Occipital lobe (tissue), 2 donors: ENCODE results near the gene SLC6A13. TPM values are rescaled to one million over a fixed set of nuclear protein-coding genes. Genes with fewer than 3 reads are reported as not detected.
"Not testable (repeated sequence)": the region's sequence is repeated elsewhere in the genome, so short reads cannot be mapped to it uniquely, and the experiment has no call there.

Experiments used
- DNase-seq: peaks from one replicate; lab custom pipeline; 2025; lab: John Stamatoyannopoulos, UW
- total RNA-seq: library from RNA; depleted of rRNA; stranded (reverse); fragments of >200 nt; gene quantifications from one replicate; pipeline ENCODE4 v1.2.3, GENCODE V29; 2014

Gene SLC6A13
- total RNA-seq, 1 donor from 2014 or later = 10.0 TPM

GRCh38 chr12:265096-265495 lies 2.5 kb upstream of the SLC6A13 start:
- no peak for DNase-seq

- no peak for DNase-seq
Observed at GRCh38 chr12:264269-264668, 1.6 kb upstream of the SLC6A13 start.

- no peak for DNase-seq
Observed at GRCh38 chr12:263574-263973, 938 bp upstream of the SLC6A13 start.

GRCh38 chr12:262113-262512 lies 523 bp downstream of the SLC6A13 start:
- DNase-seq = no peak

GRCh38 chr12:257521-258321 lies 4.9 kb downstream of the SLC6A13 start:
- DNase-seq = no peak

- DNase-seq = no peak
Observed at GRCh38 chr12:256958-257357, 5.7 kb downstream of the SLC6A13 start.

- no peak for DNase-seq
Observed at GRCh38 chr12:256225-256624, 6.4 kb downstream of the SLC6A13 start.

- DNase-seq = no peak
Observed at GRCh38 chr12:254912-255311, 7.7 kb downstream of the SLC6A13 start.

- no peak for DNase-seq
Observed at GRCh38 chr12:254039-254438, 8.6 kb downstream of the SLC6A13 start.

- no peak for DNase-seq
Observed at GRCh38 chr12:253116-253831, 9.4 kb downstream of the SLC6A13 start.

GRCh38 chr12:252636-253035 lies 10.0 kb downstream of the SLC6A13 start:
- DNase-seq = no peak

- no peak for DNase-seq
Observed at GRCh38 chr12:247271-247670, 15.4 kb downstream of the SLC6A13 start.

- DNase-seq = no peak
Observed at GRCh38 chr12:243381-243780, 19.3 kb downstream of the SLC6A13 start.

- DNase-seq = no peak
Observed at GRCh38 chr12:242496-242895, 20.1 kb downstream of the SLC6A13 start.

- no peak for DNase-seq
Observed at GRCh38 chr12:241266-241665, 21.4 kb downstream of the SLC6A13 start.

GRCh38 chr12:240566-240965 lies 22.1 kb downstream of the SLC6A13 start:
- DNase-seq = no peak

GRCh38 chr12:238736-239398 lies 23.8 kb downstream of the SLC6A13 start:
- DNase-seq = no peak

GRCh38 chr12:238116-238515 lies 24.5 kb downstream of the SLC6A13 start:
- DNase-seq = no peak

- DNase-seq = no peak
Observed at GRCh38 chr12:237026-237815, 25.4 kb downstream of the SLC6A13 start.

- DNase-seq = no peak
Observed at GRCh38 chr12:236445-236844, 26.2 kb downstream of the SLC6A13 start.

GRCh38 chr12:235967-236366 lies 26.7 kb downstream of the SLC6A13 start:
- not testable (repeated sequence) for DNase-seq
